ENCODE data around the gene HIRA.

GRCh38 chr22:19448739-19449421, 17.3 kb upstream of the HIRA start:
- TF ChIP-seq CTCF (IDR thresholded peaks at IDR 0.05; ENCODE audit: poor library complexity, severe bottlenecking) (no peak), POLR2AphosphoS5 (IDR thresholded peaks at IDR 0.05) (no peak)

Data from neural cell (in vitro differentiated cells).